A204.1 (cell line): Measurements from ENCODE around the gene OMP.

ENCODE experiments used
- FAIRE-seq: peaks from 2 replicates; lab custom pipeline; 2012; peaks lifted over from hg19 to GRCh38; lab: Jason Lieb, UNC

OMP gene

GRCh38 chr11:77069336-77069968, 33.2 kb upstream of the OMP start:
- FAIRE-seq, result no peak

- FAIRE-seq, result no peak
Measured at GRCh38 chr11:77069969-77070582, 32.6 kb upstream of the OMP start.

- no peak for FAIRE-seq
Measured at GRCh38 chr11:77071077-77071476, 31.6 kb upstream of the OMP start.

GRCh38 chr11:77071671-77072605, 30.7 kb upstream of the OMP start:
- FAIRE-seq, result no peak

- no peak for FAIRE-seq
Measured at GRCh38 chr11:77072851-77073327, 29.8 kb upstream of the OMP start.

GRCh38 chr11:77073328-77074001, 29.2 kb upstream of the OMP start:
- no peak for FAIRE-seq

- FAIRE-seq, result no peak
Measured at GRCh38 chr11:77074205-77074604, 28.4 kb upstream of the OMP start.

GRCh38 chr11:77074626-77075221, 27.9 kb upstream of the OMP start:
- FAIRE-seq, result no peak

- FAIRE-seq, result no peak
Measured at GRCh38 chr11:77075425-77075905, 27.2 kb upstream of the OMP start.

GRCh38 chr11:77079666-77080065, 23.0 kb upstream of the OMP start:
- no peak for FAIRE-seq

- no peak for FAIRE-seq
Measured at GRCh38 chr11:77080643-77081210, 21.9 kb upstream of the OMP start.

- FAIRE-seq, result no peak
Measured at GRCh38 chr11:77081381-77081851, 21.2 kb upstream of the OMP start.

- FAIRE-seq, result no peak
Measured at GRCh38 chr11:77081976-77082836, 20.4 kb upstream of the OMP start.

- no peak for FAIRE-seq
Measured at GRCh38 chr11:77082838-77083565, 19.6 kb upstream of the OMP start.

GRCh38 chr11:77083566-77084245, 18.9 kb upstream of the OMP start:
- FAIRE-seq, result no peak

- FAIRE-seq, result no peak
Measured at GRCh38 chr11:77084581-77085191, 18.0 kb upstream of the OMP start.

- FAIRE-seq, result no peak
Measured at GRCh38 chr11:77085652-77086051, 17.0 kb upstream of the OMP start.
